Brain microvascular endothelial cell (primary cell): Measurements from ENCODE around the gene ADAMTS14.
A peak's percentile ranks its signal among the peaks of the same experiment; 100 is the strongest.

ENCODE experiments used
- DNase-seq: peaks from one replicate; pipeline ENCODE4 v3.0.0-alpha.2; 2020
- H3K27ac ChIP-seq: fragments of 250-450 bp; sonication (Bioruptor Pico); 2 replicates; pipeline ENCODE4 v1.5.1; 2020; ENCODE audit warnings: mild to moderate bottlenecking, moderate library complexity
- H3K27me3 ChIP-seq: fragments of 250-450 bp; sonication (Bioruptor Pico); replicated peaks from 2 replicates; pipeline ENCODE4 v1.5.1; 2020; ENCODE audit warnings: mild to moderate bottlenecking
- H3K36me3 ChIP-seq: fragments of 250-450 bp; sonication (Bioruptor Pico); replicated peaks from 2 replicates; pipeline ENCODE4 v1.5.1; 2020; ENCODE audit warnings: mild to moderate bottlenecking
- H3K4me3 ChIP-seq: 2 replicates; pipeline ENCODE4 v1.5.1; 2011; ENCODE audit warnings: low read depth, mild to moderate bottlenecking, control low read depth, low read length, moderate library complexity
- in situ Hi-C: cut with HindIII; loops from 2 replicates; pipeline ENCODE4 v1.10.0; 2017; ENCODE audit warnings: low sequenced_read_pairs, low pct_ligation_motif_present
- TF ChIP-seq, protein P1 (sequence below): IDR thresholded peaks from 2 replicates; pipeline ENCODE4 v1.5.1; 2011; ENCODE audit warnings: low read depth, mild to moderate bottlenecking, moderate library complexity, low read length, control low read depth, inconsistent platforms; ENCODE audit errors: missing control alignments

Gene ADAMTS14

DNA sequence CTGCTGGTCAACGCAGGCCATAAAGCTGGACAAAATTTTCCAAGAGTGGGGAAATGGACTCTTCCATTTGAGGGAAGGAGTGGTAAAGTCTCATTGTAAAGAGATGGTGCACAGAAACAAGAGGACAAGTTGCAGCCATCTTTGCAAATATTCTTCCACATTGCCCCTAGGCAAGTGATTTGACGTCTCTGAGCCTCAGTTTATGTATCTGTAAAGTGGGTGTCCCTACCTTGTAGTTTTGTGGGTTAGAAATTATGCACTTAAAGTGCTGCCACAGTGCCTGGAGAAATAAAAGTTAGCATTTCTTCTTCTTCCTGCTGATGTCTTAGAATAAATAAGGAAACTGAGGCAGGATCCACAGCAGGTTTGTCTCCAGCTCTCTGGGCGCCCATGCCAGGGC lies 12.1 kb downstream of the ADAMTS14 start:
- Histone ChIP-seq H3K27me3 (no peaks in the 10 kb centered on the region), H3K4me3 (no peak overlapping the region), H3K27ac (no peak overlapping the region), H3K36me3 (no peaks in the 10 kb centered on the region)
- in situ Hi-C loops = no loop called here
- DNase-seq = no peak
- TF ChIP-seq, protein P1, sequence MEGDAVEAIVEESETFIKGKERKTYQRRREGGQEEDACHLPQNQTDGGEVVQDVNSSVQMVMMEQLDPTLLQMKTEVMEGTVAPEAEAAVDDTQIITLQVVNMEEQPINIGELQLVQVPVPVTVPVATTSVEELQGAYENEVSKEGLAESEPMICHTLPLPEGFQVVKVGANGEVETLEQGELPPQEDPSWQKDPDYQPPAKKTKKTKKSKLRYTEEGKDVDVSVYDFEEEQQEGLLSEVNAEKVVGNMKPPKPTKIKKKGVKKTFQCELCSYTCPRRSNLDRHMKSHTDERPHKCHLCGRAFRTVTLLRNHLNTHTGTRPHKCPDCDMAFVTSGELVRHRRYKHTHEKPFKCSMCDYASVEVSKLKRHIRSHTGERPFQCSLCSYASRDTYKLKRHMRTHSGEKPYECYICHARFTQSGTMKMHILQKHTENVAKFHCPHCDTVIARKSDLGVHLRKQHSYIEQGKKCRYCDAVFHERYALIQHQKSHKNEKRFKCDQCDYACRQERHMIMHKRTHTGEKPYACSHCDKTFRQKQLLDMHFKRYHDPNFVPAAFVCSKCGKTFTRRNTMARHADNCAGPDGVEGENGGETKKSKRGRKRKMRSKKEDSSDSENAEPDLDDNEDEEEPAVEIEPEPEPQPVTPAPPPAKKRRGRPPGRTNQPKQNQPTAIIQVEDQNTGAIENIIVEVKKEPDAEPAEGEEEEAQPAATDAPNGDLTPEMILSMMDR = no peak

DNA sequence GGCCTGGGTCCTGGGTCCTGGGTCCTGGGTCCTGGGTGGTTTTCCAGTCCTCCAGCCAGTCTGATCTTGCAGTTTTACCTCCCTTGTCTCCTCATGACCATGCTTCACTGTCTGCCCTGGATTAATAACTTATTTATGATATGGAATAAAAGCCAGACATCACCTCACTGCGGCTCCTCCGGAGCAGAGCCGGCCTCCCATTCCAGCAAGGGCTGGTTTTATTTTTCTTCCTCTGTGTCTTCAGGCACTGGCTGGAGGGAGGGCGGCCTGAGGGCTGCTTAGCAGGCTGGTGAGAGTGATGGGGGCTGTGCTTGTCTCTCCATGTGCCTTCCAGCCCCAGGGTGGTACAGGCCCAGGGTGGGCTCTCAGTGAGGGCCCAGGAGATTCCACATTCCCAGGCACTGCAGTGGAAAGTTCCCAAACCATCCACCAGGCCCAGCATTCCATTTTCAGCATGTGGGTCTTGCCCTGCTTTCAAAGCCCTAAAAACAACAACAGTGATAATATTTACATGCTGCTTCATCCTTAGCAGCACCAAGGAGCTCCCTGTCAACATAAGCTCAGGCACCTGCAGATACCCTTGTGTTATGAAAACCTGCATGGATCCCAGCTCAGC lies 12.6 kb downstream of the ADAMTS14 start:
- DNase-seq = no peak
- no peak overlapping the region for H3K4me3 ChIP-seq
- no peaks in the 10 kb centered on the region for H3K27me3 ChIP-seq
- no peak overlapping the region for H3K27ac ChIP-seq
- no peaks in the 10 kb centered on the region for H3K36me3 ChIP-seq
- TF ChIP-seq, protein P1 = peak; percentile 14
- in situ Hi-C loops = no loop called here

DNA sequence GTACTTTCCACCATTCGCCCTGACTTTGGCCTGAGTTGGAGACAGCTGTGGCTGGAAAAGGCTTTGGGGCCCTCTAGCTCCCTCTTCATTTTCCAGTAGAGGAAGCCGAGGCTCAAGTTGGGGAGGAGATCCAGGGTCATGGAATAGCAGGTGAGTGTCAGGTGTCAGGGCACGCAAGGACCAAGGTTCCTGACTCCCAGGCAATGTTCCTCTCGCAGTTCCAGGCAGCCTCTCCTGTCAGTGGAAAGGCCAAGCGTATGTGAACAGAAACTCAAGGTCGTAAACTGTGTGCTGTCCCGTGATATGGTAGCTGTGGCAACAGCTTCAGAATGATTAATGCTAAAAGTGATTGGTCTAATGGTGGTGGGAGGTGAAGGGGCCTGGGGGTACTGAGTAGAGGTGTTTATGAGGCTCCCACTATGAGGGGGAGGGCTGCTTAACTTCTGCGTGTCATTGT lies 13.2 kb downstream of the ADAMTS14 start:
- TF ChIP-seq, protein P1 = no peak
- H3K27me3 ChIP-seq = no peaks in the 10 kb centered on the region
- in situ Hi-C loops = no loop called here
- H3K4me3 ChIP-seq = no peak overlapping the region
- no peaks in the 10 kb centered on the region for H3K36me3 ChIP-seq
- H3K27ac ChIP-seq = no peak overlapping the region
- no peak for DNase-seq

DNA sequence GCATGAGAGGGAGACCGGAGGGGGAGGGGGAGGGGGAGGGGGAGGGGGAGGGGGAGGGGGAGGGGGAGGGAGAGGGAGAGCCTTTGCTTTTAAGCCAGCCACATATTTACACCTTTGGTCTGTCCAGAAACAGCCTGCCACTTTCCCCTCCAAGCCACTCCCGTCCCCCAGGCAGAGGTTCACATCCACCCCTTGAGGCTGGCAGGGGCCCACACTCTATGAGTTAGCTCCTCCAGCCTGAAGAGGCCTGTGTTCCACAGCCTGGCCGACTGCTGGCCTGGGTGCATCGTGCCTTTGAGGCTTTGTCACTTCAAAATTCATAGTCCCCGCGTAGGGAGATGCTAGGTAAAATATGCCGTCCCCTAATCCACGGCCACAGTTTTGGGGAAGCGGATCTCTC lies 16.5 kb downstream of the ADAMTS14 start:
- no peak overlapping the region for H3K27ac ChIP-seq
- TF ChIP-seq, protein P1 = no peak
- in situ Hi-C loops = no loop called here
- DNase-seq = no peak
- H3K27me3 ChIP-seq = no peaks in the 10 kb centered on the region
- no peaks in the 10 kb centered on the region for H3K36me3 ChIP-seq
- H3K4me3 ChIP-seq = no peak overlapping the region

DNA sequence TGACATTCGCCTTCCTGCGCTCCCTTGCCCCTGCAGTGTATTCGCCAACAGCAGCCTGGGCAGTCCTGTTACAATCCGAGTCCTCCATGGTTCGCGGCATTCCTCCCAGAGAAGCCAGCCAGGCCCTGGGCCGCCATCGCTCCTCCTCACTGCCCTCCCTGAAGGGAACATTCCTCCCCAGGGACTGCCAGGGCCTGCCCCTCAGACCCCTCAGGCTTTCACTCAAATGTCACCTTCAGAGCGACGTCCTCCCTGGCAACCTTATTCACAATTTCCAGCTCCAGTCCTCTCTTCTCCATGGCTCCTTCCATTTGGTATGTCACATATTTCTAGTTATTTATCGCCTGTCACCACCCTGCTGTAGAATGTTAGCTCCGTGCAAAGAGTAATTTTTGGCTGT lies 17.4 kb downstream of the ADAMTS14 start:
- no peak overlapping the region for H3K27ac ChIP-seq
- no peaks in the 10 kb centered on the region for H3K36me3 ChIP-seq
- DNase-seq = no peak
- H3K4me3 ChIP-seq = no peak overlapping the region
- in situ Hi-C loops = no loop called here
- H3K27me3 ChIP-seq = no peaks in the 10 kb centered on the region
- TF ChIP-seq, protein P1 = no peak

DNA sequence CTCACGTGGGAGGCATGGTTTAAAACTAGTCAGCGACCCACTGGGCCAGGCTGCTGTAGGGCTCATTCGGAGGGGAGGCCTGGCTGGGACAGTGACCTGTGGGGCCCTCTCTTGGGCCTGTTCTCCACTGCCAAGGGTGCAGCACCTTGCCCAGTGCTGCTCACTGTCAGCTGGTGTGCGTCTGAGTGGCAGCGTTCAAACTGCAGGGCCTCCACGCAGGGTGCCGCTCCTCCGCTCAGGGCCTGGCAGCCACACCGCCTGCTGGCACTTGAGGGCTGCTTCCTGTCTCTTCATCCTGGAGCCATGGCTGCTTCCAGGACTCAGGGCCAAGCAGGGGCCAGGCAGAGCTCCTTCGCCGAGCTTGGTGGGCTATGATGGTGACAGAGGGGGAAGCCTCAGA lies 18.3 kb downstream of the ADAMTS14 start:
- no peaks in the 10 kb centered on the region for H3K27me3 ChIP-seq
- no peak overlapping the region for H3K4me3 ChIP-seq
- DNase-seq = no peak
- no peaks in the 10 kb centered on the region for H3K36me3 ChIP-seq
- TF ChIP-seq, protein P1 = no peak
- no peak overlapping the region for H3K27ac ChIP-seq
- in situ Hi-C loops = no loop called here
